ENCODE results near the gene SLC35F4. TPM values are rescaled to one million over a fixed set of nuclear protein-coding genes. Genes with fewer than 3 reads are reported as not detected.

The SLC35F4 gene
- total and polyA plus RNA-seq, 2 of the 8 experiments (the other 6 are each of a cell fraction or from before 2014, with no cell fraction given) = not detected

GRCh38 chr14:57582746-57583145 is 283.1 kb downstream of the SLC35F4 start:
- H2BK20ac ChIP-seq (ENCODE audit: low read length) = no peak overlapping the region
- no peaks in the 10 kb centered on the region for H3K79me2 ChIP-seq (ENCODE audit: control insufficient read depth in 1 of 2, insufficient read depth in 2 of 2, low read length in 2 of 2)
- H4K91ac ChIP-seq (replicated peaks; ENCODE audit: insufficient read length, low read length) = no peak overlapping the region
- H2AK5ac ChIP-seq (ENCODE audit: low read depth, low read length) = no peak overlapping the region
- H3K27ac ChIP-seq (ENCODE audit: low read depth, low read length) = no peak overlapping the region
- no peak overlapping the region for H2BK5ac ChIP-seq (ENCODE audit: low read depth, low read length)
- H3K9ac ChIP-seq (replicated peaks in 1 of 4; ENCODE audit: extremely low read depth in 1 of 4, low read depth in 3 of 4, low read length in 3 of 4) = no peak overlapping the region
- no peak overlapping the region for H2BK15ac ChIP-seq (ENCODE audit: low read length)
- no peak for DNase-seq (ENCODE audit: low read depth in 1 of 2, low spot score in 2 of 2)
- CTCF ChIA-PET (ENCODE audit: partially characterized antibody) = interaction anchor here (1.2 kb wide), 1 partner anchor 13 kb away, joined by 3 read pairs; no protein-coding TSS in a partner anchor
- no peak overlapping the region for H2BK120ac ChIP-seq (replicated peaks; ENCODE audit: low read depth, low read length)
- FAIRE-seq = no peak
- no peaks in the 10 kb centered on the region for H3K27me3 ChIP-seq (replicated peaks in 1 of 4; ENCODE audit: control insufficient read depth in 3 of 4, extremely low read depth in 1 of 4, insufficient read depth in 3 of 4, low read length in 3 of 4)
- no peak overlapping the region for H3K4me3 ChIP-seq (ENCODE audit: extremely low read depth in 1 of 4, insufficient read depth in 2 of 4, low read depth in 3 of 4, low read length in 4 of 4)
- no peaks in the 10 kb centered on the region for H3K9me3 ChIP-seq (ENCODE audit: insufficient read depth in 2 of 2, low read depth in 1 of 2, low read length in 1 of 2)
- no peaks in the 10 kb centered on the region for H3K4me1 ChIP-seq (replicated peaks in 1 of 4; ENCODE audit: control insufficient read depth in 3 of 4, insufficient read depth in 4 of 4, low read length in 3 of 4)
- no peaks in the 10 kb centered on the region for H3K23me2 ChIP-seq (ENCODE audit: low read depth, low read length)
- H4K20me1 ChIP-seq (replicated peaks in 1 of 2; ENCODE audit: control insufficient read depth in 1 of 2, insufficient read depth in 2 of 2, low read length in 2 of 2) = no peaks in the 10 kb centered on the region
- 27% methylated on average over 2 of the region's 2 CpGs; no CpG with 5 or more reads in 1 of the 2 experiments for WGBS, 2 experiments (ENCODE audit: extremely low coverage in 1 of 2, insufficient coverage in 1 of 2, insufficient read length in 1 of 2, insufficient replicate concordance in 2 of 2, low coverage in 1 of 2, low lambda C conversion rate in 2 of 2, missing lambda C conversion rate in 1 of 2)
- no peak overlapping the region for H3K14ac ChIP-seq (ENCODE audit: insufficient read length)
- H3K56ac ChIP-seq (replicated peaks; ENCODE audit: insufficient read length, low read depth, low read length) = no peak overlapping the region
- no peak overlapping the region for H3K4ac ChIP-seq (replicated peaks; ENCODE audit: insufficient read length, low read depth, low read length)
- H4K5ac ChIP-seq (ENCODE audit: insufficient read length, low read depth, low read length) = no peak overlapping the region
- no peak overlapping the region for H3K4me2 ChIP-seq (ENCODE audit: insufficient read depth in 1 of 2, low read depth in 2 of 2, low read length in 2 of 2)
- no peak for TF ChIP-seq JUN (IDR thresholded peaks at IDR 0.05; ENCODE audit: low read depth, low read length)
- TF ChIP-seq BRCA1 (IDR thresholded peaks at IDR 0.05; ENCODE audit: low read depth, low read length) = no peak
- TF ChIP-seq TEAD4 (IDR thresholded peaks at IDR 0.05; ENCODE audit: low read depth, low read length) = no peak
- TF ChIP-seq SP4 (IDR thresholded peaks at IDR 0.05; ENCODE audit: low read length) = no peak
- no peak for TF ChIP-seq TCF12 (IDR thresholded peaks at IDR 0.05; ENCODE audit: low read depth, low read length)
- TF ChIP-seq FOSL1 (IDR thresholded peaks at IDR 0.05; ENCODE audit: insufficient read depth, low read depth, low read length) = no peak
- TF ChIP-seq TAF1 (IDR thresholded peaks at IDR 0.05; ENCODE audit: low read depth, low read length) = no peak
- TF ChIP-seq POU5F1 (IDR thresholded peaks at IDR 0.05; ENCODE audit: low read depth, low read length) = no peak
- no peak overlapping the region for H4K8ac ChIP-seq (ENCODE audit: extremely low read depth, insufficient read depth, low read length)
- no peaks in the 10 kb centered on the region for H3K79me1 ChIP-seq (ENCODE audit: low read depth, low read length)
- no peak overlapping the region for H2BK12ac ChIP-seq (ENCODE audit: low read depth, low read length)
- POLR2A ChIA-PET (ENCODE audit: partially characterized antibody) = no interaction called here
- no peak overlapping the region for H2AFZ ChIP-seq (ENCODE audit: low read length)
- H3K18ac ChIP-seq (ENCODE audit: extremely low read depth, low read length) = no peak overlapping the region
- no peaks in the 10 kb centered on the region for H3K36me3 ChIP-seq (ENCODE audit: control insufficient read depth in 2 of 4, insufficient read depth in 4 of 4, low read length in 3 of 4)
- no peak overlapping the region for H3K23ac ChIP-seq (ENCODE audit: insufficient read length)
